Endothelial cell of umbilical vein (primary cell): ENCODE results near the gene TBX1.

ENCODE experiments used
- EZH2 ChIP-seq: IDR thresholded peaks from 2 replicates; pipeline ENCODE4 v1.6.1; 2012; ENCODE audit warnings: borderline replicate concordance, low read depth, mild to moderate bottlenecking, moderate library complexity, low read length, inconsistent platforms; ENCODE audit not compliant: severe bottlenecking
- POLR2A ChIP-seq: IDR thresholded peaks from 2 replicates; pipeline ENCODE4 v1.6.1; 2012; ENCODE audit warnings: low read depth, mild to moderate bottlenecking, control low read depth, low read length
- TF ChIP-seq, protein P1 (sequence below), 2 donors: IDR thresholded peaks; 1 replicate in 1 of 2; 2 replicates in 1 of 2; pipeline ENCODE4 v1.5.1; 2011; ENCODE audit warnings: low read length in 2 of 2, mild to moderate bottlenecking in 2 of 2, moderate library complexity in 2 of 2, control low read depth in 1 of 2, inconsistent platforms in 1 of 2, low read depth in 1 of 2; ENCODE audit not compliant: insufficient read depth in 1 of 2; ENCODE audit errors: extremely low read depth in 1 of 2
- TF ChIP-seq, protein P2 (sequence below): IDR thresholded peaks from 2 replicates; pipeline ENCODE4 v1.6.1; 2011; ENCODE audit not compliant: insufficient read depth, insufficient read length

DNA sequence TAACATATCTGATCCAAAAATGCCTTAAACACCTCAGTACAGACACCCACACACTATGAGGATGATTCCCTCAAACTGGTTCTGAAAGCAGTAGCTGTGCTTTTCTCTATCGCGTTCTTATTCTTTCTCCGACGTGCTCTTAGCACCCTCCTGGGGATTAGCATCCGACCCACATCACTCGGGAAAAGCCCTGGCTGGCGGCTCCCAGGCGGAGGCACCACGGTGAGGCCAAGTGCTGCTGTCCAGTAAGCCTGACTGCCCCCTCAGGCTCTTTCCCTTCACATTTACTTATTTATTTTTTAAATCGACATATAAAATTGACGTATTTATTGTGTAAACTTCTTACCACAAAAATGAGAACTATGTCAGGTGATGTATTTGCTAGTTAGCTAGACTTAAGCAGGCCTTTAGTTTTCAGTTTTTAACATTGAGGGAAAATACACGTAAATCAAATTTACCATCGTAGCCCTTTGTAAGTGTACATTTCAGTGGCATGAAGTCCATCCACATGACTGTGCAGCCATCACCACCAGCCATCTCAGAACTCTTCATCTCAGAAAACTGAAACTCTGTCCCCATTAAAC lies 19.2 kb downstream of the TBX1 start:
- TF ChIP-seq, protein P1, sequence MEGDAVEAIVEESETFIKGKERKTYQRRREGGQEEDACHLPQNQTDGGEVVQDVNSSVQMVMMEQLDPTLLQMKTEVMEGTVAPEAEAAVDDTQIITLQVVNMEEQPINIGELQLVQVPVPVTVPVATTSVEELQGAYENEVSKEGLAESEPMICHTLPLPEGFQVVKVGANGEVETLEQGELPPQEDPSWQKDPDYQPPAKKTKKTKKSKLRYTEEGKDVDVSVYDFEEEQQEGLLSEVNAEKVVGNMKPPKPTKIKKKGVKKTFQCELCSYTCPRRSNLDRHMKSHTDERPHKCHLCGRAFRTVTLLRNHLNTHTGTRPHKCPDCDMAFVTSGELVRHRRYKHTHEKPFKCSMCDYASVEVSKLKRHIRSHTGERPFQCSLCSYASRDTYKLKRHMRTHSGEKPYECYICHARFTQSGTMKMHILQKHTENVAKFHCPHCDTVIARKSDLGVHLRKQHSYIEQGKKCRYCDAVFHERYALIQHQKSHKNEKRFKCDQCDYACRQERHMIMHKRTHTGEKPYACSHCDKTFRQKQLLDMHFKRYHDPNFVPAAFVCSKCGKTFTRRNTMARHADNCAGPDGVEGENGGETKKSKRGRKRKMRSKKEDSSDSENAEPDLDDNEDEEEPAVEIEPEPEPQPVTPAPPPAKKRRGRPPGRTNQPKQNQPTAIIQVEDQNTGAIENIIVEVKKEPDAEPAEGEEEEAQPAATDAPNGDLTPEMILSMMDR (IDR thresholded peaks at IDR 0.05; ENCODE audit: extremely low read depth in 1 of 2, insufficient read depth in 1 of 2, low read depth in 1 of 2, low read length in 2 of 2) = no peak
- TF ChIP-seq EZH2 = no peak
- no peak for TF ChIP-seq POLR2A
- TF ChIP-seq, protein P2, sequence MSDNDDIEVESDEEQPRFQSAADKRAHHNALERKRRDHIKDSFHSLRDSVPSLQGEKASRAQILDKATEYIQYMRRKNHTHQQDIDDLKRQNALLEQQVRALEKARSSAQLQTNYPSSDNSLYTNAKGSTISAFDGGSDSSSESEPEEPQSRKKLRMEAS = no peak
